H9 (cell line): ENCODE data around the gene CPLX1. TPM values are rescaled to one million over a fixed set of nuclear protein-coding genes. Genes with fewer than 3 reads are reported as not detected.

Experiments used
- DNase-seq: peaks from one replicate; pipeline ENCODE4 v3.0.0-alpha.2; 2017
- H2AFZ ChIP-seq: one replicate; pipeline ENCODE4 v1.6.1; 2013; ENCODE audit warnings: mild to moderate bottlenecking, low read length, control low read depth, moderate library complexity
- H2AK5ac ChIP-seq: 2 replicates; pipeline ENCODE4 v1.6.1; 2013; ENCODE audit warnings: low read length, control low read depth, mixed read lengths; ENCODE audit not compliant: insufficient read length
- H2BK120ac ChIP-seq: one replicate; pipeline ENCODE4 v1.6.1; 2013; ENCODE audit warnings: low read depth, mild to moderate bottlenecking, low read length, control low read depth, inconsistent platforms; ENCODE audit not compliant: poor library complexity, severe bottlenecking
- H2BK12ac ChIP-seq: 2 replicates; pipeline ENCODE4 v1.6.1; 2013; ENCODE audit warnings: low read length, control low read depth, mixed read lengths, low read depth; ENCODE audit not compliant: insufficient read length
- H2BK15ac ChIP-seq: 2 replicates; pipeline ENCODE4 v1.6.1; 2013; ENCODE audit warnings: low read depth, low read length, control low read depth
- H2BK20ac ChIP-seq: one replicate; pipeline ENCODE4 v1.6.1; 2013; ENCODE audit warnings: low read depth, mild to moderate bottlenecking, low read length, control low read depth, inconsistent platforms; ENCODE audit not compliant: poor library complexity, severe bottlenecking
- H2BK5ac ChIP-seq: 2 replicates; pipeline ENCODE4 v1.6.1; 2013; ENCODE audit warnings: low read length, control low read depth, mixed read lengths; ENCODE audit not compliant: insufficient read length
- H3K14ac ChIP-seq: 2 replicates; pipeline ENCODE4 v1.6.1; 2013; ENCODE audit warnings: low read length, control low read depth; ENCODE audit not compliant: insufficient read depth
- H3K18ac ChIP-seq: 2 replicates; pipeline ENCODE4 v1.6.1; 2013; ENCODE audit warnings: low read depth, mild to moderate bottlenecking, mixed read lengths, low read length, control low read depth; ENCODE audit not compliant: insufficient read length
- H3K23ac ChIP-seq: 2 replicates; pipeline ENCODE4 v1.6.1; 2013; ENCODE audit warnings: low read length, control low read depth, mixed read lengths, low read depth; ENCODE audit not compliant: insufficient read length
- H3K23me2 ChIP-seq: 2 replicates; pipeline ENCODE4 v1.6.1; 2013; ENCODE audit warnings: low read depth, mild to moderate bottlenecking, mixed read lengths, low read length, control low read depth; ENCODE audit not compliant: insufficient read length, poor library complexity, severe bottlenecking
- H3K27ac ChIP-seq: 2 replicates; pipeline ENCODE4 v1.5.1; 2013; ENCODE audit warnings: low read length, control low read depth, mixed read lengths, low read depth; ENCODE audit not compliant: insufficient read length
- H3K27me3 ChIP-seq: 2 replicates; pipeline ENCODE4 v1.6.1; 2013; ENCODE audit warnings: low read length, control low read depth, inconsistent platforms; ENCODE audit not compliant: insufficient read depth
- H3K4ac ChIP-seq: 2 replicates; pipeline ENCODE4 v1.6.1; 2013; ENCODE audit warnings: low read depth, mild to moderate bottlenecking, control low read depth, inconsistent platforms, low read length, moderate library complexity
- H3K4me1 ChIP-seq: 2 replicates; pipeline ENCODE4 v1.6.1; 2013; ENCODE audit warnings: low read length, control low read depth, inconsistent platforms; ENCODE audit not compliant: insufficient read depth
- H3K4me2 ChIP-seq: 2 replicates; pipeline ENCODE4 v1.6.1; 2013; ENCODE audit warnings: low read length, control low read depth, mixed read lengths; ENCODE audit not compliant: insufficient read length, insufficient read depth
- H3K56ac ChIP-seq: 2 replicates; pipeline ENCODE4 v1.6.1; 2013; ENCODE audit warnings: low read depth, mild to moderate bottlenecking, mixed read lengths, low read length, control low read depth; ENCODE audit not compliant: insufficient read length
- H3K79me1 ChIP-seq: 2 replicates; pipeline ENCODE4 v1.6.1; 2013; ENCODE audit warnings: low read depth, mild to moderate bottlenecking, moderate library complexity, low read length, control low read depth, inconsistent platforms; ENCODE audit not compliant: insufficient read depth, poor library complexity, severe bottlenecking
- H3K79me2 ChIP-seq: 2 replicates; pipeline ENCODE4 v1.6.1; 2013; ENCODE audit warnings: low read length, control low read depth, inconsistent platforms; ENCODE audit not compliant: insufficient read depth
- H3K9ac ChIP-seq: 2 replicates; pipeline ENCODE4 v1.6.1; 2013; ENCODE audit warnings: low read length, control low read depth, mixed read lengths; ENCODE audit not compliant: insufficient read length; ENCODE audit errors: extremely low read depth
- H3K9me3 ChIP-seq: one replicate; pipeline ENCODE4 v1.6.1; 2013; ENCODE audit warnings: low read depth, low read length, inconsistent platforms; ENCODE audit not compliant: control insufficient read depth
- H3T11ph ChIP-seq: one replicate; pipeline ENCODE4 v1.6.1; 2013; ENCODE audit warnings: mild to moderate bottlenecking, low read length, control low read depth, inconsistent platforms
- H4K20me1 ChIP-seq: one replicate; pipeline ENCODE4 v1.6.1; 2013; ENCODE audit not compliant: control insufficient read depth, insufficient read length, insufficient read depth
- H4K5ac ChIP-seq: 2 replicates; pipeline ENCODE4 v1.6.1; 2013; ENCODE audit warnings: low read depth, mild to moderate bottlenecking, mixed read lengths, low read length, control low read depth; ENCODE audit not compliant: insufficient read length
- H4K8ac ChIP-seq: replicated peaks from 2 replicates; pipeline ENCODE4 v1.6.1; 2013; ENCODE audit warnings: low read length, control low read depth, mixed read lengths, low read depth; ENCODE audit not compliant: insufficient read length
- H4K91ac ChIP-seq: 2 replicates; pipeline ENCODE4 v1.6.1; 2013; ENCODE audit warnings: low read depth, mild to moderate bottlenecking, moderate library complexity, mixed read lengths, low read length, control low read depth; ENCODE audit not compliant: insufficient read length
- H3K27ac Mint-ChIP-seq, 3 experiments: 2 replicates in 2 of 3; 3 replicates in 1 of 3; pipeline ENCODE4 v1.8.0; 2020 to 2021; ENCODE audit warnings: mixed read lengths in 3 of 3, mild to moderate bottlenecking in 1 of 3, moderate library complexity in 1 of 3
- H3K27me3 Mint-ChIP-seq: 2 replicates; pipeline ENCODE4 v1.8.0; 2021; ENCODE audit warnings: low read depth, mild to moderate bottlenecking, moderate library complexity, mixed read lengths
- H3K36me3 Mint-ChIP-seq, 3 experiments: 2 replicates in 2 of 3; 3 replicates in 1 of 3; pipeline ENCODE4 v1.8.0; 2020 to 2021; ENCODE audit warnings: low read depth in 3 of 3, mixed read lengths in 3 of 3; ENCODE audit not compliant: insufficient read depth in 1 of 3
- H3K4me1 Mint-ChIP-seq, 2 experiments: 2 replicates each; pipeline ENCODE4 v1.8.0; 2020; ENCODE audit warnings: mixed read lengths in 2 of 2
- H3K4me3 Mint-ChIP-seq, 2 experiments: 2 replicates in 1 of 2; 3 replicates in 1 of 2; pipeline ENCODE4 v1.8.0; 2020 to 2021; ENCODE audit warnings: mild to moderate bottlenecking in 2 of 2, mixed read lengths in 2 of 2, moderate library complexity in 1 of 2
- H3K9me3 Mint-ChIP-seq, 2 experiments: 2 replicates in 1 of 2; 3 replicates in 1 of 2; pipeline ENCODE4 v1.8.0; 2020; ENCODE audit warnings: mild to moderate bottlenecking in 2 of 2, mixed read lengths in 2 of 2, moderate library complexity in 1 of 2
- CTCF ChIP-seq: fragments of 200-600 bp; sonication (generic); conservative IDR thresholded peaks from 3 replicates; pipeline ENCODE4 v1.8.0; 2021; ENCODE audit warnings: antibody characterized with exemption, mild to moderate bottlenecking
- WGBS: extraction: QIAGEN DNeasy Blood & Tissue Kit; methylation state at CpG from one replicate; pipeline ENCODE4 v1.1.7; 2013; ENCODE audit warnings: missing lambda C conversion rate, low lambda C conversion rate, mixed read lengths; ENCODE audit not compliant: insufficient read length; ENCODE audit errors: extremely low coverage; 5-methylcytosine and 5-hydroxymethylcytosine counted together
- total RNA-seq: library from RNA; stranded (reverse); gene quantifications from 2 replicates; pipeline ENCODE4 v1.2.1, GENCODE V29; 2021

The CPLX1 gene
- total RNA-seq, 1 experiment from 2014 or later = 0.90 TPM

GRCh38 chr4:829291-829690, 3.4 kb upstream of the CPLX1 start:
- Histone ChIP-seq H3T11ph (no peak overlapping the region), H3K23me2 (no peaks in the 10 kb centered on the region), H4K8ac (no peak overlapping the region), H2BK12ac (no peak overlapping the region), H3K4me1 (no peaks in the 10 kb centered on the region), H2AK5ac (no peak overlapping the region), H2BK20ac (no peak overlapping the region), H3K18ac (no peak overlapping the region), H3K14ac (no peak overlapping the region), H3K4ac (no peak overlapping the region), H3K4me2 (no peak overlapping the region), H3K23ac (no peak overlapping the region), H2BK15ac (no peak overlapping the region), H2BK120ac (no peak overlapping the region), H4K20me1 (no peaks in the 10 kb centered on the region), H3K9me3 (no peaks in the 10 kb centered on the region), H2AFZ (no peak overlapping the region), H4K91ac (no peak overlapping the region), H3K56ac (no peak overlapping the region), H3K79me1 (no peaks in the 10 kb centered on the region), H3K79me2 (no peaks in the 10 kb centered on the region), H3K27me3 (peaks cover 19% of the 10 kb centered on the region; the same call in 1 of the 2 replicates), H2BK5ac (no peak overlapping the region), H4K5ac (no peak overlapping the region), H3K9ac (no peak overlapping the region), H3K27ac (no peak overlapping the region)
- peaks cover 68% of the 10 kb centered on the region for H3K27me3 Mint-ChIP-seq
- TF ChIP-seq CTCF = 0 out of 3 replicates have a peak, but pooled peaks have one; percentile 4
- DNase-seq = no peak
- H3K4me3 Mint-ChIP-seq = no peak overlapping the region
- H3K36me3 Mint-ChIP-seq = peaks cover 0 to 1% (median 0%) of the 10 kb centered on the region in 3 experiments; a peak in 1 of 7 replicates
- peaks cover 2% of the 10 kb centered on the region in 2 experiments; a peak in 2 of 4 replicates for H3K4me1 Mint-ChIP-seq
- H3K9me3 Mint-ChIP-seq = peaks cover 0 to 2% of the 10 kb centered on the region in 2 experiments; a peak in 1 of 5 replicates
- no CpG with 5 or more reads among the region's 6 CpGs for WGBS
- H3K27ac Mint-ChIP-seq = no peak overlapping the region
